Epidermal melanocyte (primary cell): ENCODE data around the gene JPH2.
A peak's percentile ranks its signal among the peaks of the same experiment; 100 is the strongest.
"Not testable (repeated sequence)": the region's sequence is repeated elsewhere in the genome, so short reads cannot be mapped to it uniquely, and the experiment has no call there.

Experiments
- DNase-seq: peaks from one replicate; pipeline ENCODE4 v3.0.0; 2011; ENCODE audit warnings: low spot score; ENCODE audit not compliant: insufficient read length

The JPH2 gene

DNA sequence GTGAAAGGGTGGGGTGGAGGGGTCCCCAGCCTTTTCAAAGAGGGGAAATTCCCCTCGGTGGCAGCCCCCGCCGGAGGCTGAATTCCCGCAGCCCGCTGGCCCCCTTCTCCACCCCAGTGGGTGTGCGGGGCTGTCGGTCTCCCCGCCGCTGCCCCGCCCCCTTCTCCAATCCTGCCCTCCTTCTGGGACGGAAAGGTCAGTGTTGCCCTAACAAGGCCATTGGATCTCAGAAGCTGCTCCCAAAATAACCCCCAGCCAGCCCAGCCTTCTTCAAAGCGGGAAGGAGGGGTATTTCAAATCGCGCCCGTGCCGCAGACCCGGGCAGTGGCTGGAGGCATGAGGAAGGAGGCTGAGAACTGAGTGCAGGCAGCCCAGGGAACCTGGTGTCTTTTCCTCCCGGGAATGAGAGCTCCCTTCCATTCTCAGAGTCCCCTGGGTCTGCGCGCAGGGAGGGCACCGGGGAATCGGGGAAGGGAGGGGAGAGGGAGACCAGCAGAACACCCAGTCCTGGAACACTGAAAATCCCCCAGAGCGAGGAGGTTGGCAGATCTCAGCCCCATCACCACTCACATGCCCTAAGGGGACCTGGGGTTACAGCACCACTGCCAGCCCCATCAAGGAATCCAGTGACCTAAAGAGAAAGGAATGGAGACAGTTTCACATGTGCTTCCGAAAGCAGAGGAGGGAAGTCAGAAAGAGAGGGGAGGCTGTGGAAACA is at the start of gene JPH2:
TSS of gene JPH2 (minus strand) at position 135 of the 718 bp plus-strand sequence. CDS start 483 bp downstream, outside the sequence.
- peak; percentile 72 for DNase-seq

DNA sequence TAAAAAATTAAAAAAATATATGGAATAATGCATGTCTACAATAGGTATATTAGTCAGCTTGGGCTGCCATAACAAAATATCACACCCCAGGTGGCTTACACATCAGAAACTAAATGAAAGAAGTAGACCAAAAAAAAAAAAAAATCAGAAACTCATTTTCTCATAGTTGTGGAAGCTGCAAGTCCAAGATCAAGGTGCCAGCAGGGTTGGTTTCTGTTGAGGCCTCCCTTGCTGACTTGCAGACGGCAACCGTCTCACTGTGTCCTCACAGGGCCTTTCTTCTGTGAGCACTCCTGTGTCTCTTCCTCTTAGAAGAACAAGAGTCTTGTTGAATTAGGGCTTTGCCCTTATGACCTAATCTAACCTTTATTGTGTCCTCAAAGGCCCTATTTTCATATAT is 48.7 kb upstream of the JPH2 start:
- DNase-seq, result no peak

DNA sequence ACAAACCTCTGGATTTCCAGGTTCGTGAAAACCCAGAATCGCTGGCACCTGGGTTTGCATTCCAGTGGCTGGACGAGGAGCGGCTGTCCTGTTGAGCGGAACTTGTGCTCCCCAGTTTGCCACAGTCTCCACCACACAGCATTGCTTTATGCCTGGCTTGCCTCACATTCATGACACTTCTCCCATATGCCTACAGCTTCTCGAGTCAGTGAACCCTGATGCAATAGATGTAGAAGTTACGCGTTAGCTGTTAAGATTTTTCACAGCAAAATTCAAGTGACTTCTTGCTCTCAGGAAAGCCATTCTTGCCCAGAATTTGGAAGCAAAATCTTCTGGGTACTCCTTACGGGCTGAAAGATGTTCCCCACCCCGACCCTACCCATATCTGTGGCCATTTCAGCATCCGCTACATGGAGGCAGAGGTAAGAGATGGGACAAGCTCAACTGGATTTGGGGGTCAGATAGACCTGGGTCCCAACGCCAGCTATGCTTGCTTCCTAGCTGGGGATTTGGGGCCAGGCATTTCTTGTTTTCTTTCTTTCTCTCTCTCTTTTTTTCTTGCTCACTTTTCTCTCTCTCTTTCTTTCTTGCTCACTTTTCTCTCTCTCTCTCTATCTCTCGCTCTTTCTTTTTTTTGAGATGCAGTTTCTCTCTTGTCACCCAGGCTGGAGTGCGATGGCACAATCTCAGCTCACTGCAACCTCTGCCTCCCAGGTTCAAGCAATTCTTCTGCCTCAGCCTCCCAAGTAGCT is 47.8 kb upstream of the JPH2 start:
- DNase-seq, result no peak

DNA sequence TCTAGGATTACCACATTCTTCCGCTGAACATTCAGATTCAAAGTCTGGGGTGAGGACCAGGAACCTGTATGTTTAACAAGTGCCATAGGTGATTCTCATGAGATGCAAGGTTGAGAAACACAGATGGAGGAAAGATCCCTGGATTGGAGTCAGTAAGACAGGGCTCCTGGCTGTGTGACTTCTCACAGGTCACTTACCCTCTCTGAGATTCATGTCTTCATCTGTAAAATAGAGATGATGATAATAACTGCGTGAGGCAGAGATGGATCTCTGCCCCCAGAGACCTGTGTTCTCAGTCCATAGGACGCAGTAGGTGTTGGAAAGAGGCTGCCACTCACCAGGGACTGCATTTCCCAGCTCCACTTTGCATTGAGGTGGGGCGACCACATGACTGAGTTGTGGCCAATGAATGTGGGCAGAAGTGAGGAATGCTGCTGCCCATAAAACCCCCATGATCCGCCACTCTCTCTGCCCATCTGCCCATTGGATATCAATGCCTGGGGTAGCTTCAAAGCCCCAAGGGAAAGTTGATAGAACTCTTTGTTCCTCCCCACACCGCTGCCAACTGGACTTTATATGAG is 46.5 kb upstream of the JPH2 start:
- no peak for DNase-seq

DNA sequence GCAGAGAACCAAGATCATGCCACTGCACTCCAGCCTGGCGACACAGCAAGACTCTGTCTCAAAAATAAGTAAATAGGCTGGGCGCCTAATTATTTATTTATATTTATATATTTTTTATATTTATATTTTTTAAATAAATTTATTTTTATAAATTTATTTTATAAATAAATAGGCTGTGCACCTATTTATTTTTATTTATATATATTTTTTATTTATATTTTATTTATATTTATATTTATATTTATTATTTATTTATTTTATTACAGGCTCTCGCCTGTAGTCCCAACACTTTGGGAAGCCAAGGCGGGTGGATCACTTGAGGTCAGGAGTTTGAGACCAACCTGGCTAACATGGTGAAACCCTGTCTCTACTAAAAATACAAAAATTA is 45.5 kb upstream of the JPH2 start:
- DNase-seq, result not testable (repeated sequence)

DNA sequence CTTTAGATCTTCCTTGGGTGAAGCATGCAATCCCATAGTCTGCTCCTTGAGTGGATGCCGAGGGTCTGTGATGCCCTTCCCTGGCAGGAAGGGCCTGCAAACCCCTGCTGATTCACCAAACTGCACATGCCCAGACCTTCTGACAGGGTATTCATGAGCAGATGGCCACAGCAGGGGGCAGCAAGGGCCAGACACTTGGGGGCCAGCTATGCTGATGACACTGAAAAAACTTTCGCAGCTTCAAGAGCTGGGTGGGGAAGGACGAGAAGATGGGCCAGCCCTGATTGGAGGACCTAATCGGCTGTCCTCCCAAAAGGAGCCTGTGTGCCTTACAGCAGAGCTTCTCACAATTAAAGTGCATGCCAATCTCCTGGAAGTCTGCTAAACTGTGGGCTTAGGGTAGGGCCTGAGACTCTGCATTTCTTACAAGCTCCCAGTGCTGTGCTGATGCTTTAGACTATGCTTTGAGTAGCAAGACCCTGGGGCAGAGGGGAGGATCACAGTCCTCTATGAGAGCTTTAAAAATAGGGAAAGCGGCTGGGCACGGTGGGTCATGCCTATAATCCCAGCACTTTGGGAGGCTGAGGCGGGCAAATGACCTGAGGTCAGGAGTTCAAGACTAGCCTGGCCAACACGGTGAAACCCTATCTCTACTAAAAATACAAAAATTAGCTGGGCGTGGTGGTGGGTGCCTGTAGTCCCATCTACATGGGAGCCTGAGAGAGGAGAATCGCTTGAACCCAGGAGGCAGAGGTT is 44.9 kb upstream of the JPH2 start:
- DNase-seq, result no peak

DNA sequence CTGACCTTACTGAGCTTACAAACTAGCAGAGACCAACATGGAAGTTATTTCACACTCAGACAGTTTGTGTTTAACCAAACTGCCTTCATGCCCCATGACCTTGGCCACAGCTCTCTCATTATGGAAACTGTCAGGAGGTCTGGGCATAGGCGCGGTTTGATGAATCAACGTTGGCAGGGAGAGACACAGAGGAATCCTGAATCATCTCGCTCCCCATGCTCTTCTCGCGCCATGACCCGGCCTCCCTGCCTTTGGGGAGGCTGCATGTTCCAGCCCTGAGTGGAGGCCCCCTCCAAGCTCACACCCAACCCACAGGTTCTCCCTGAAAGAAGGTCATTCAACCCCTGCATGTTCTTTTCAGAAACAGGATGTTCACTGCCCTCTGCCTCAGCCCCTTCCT is 44.2 kb upstream of the JPH2 start:
- no peak for DNase-seq

DNA sequence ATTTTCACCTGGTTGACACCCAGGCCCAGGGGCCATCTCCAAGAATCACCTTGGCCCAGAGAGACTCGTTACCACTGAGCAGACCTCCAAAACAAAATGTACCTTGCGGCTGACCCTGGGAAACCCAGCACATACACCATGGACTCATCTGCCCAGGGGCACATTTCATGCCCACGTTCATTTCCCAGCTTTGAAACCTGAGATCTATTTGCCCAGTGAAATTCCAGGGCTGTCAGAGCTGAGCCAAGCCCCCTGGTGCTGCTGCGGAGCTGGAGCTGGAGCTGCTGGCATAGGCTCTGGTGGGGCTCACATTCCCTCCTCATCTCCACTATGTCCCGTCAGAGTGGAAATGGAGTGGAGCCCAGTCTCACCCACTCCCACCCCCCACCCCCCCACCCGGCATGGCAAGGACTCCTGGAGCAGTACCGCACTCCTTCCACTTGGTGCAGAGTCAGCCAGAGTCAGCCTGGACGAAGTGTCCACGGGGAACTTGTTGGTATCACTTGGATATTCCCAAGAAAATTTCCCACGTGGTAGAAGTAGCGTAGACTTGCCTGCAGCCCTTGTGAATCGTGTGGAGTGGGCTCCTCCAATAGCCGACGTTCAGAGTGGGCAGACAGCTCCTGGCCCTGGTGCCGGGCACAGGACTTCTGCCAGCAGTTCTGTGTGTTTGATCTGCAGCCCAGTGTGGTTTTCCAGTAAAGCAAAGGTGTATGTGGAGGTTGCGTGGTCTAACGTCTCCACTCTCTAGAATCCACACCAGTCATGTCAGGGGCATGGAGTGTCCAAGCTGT is 41.7 kb upstream of the JPH2 start:
- no peak for DNase-seq

DNA sequence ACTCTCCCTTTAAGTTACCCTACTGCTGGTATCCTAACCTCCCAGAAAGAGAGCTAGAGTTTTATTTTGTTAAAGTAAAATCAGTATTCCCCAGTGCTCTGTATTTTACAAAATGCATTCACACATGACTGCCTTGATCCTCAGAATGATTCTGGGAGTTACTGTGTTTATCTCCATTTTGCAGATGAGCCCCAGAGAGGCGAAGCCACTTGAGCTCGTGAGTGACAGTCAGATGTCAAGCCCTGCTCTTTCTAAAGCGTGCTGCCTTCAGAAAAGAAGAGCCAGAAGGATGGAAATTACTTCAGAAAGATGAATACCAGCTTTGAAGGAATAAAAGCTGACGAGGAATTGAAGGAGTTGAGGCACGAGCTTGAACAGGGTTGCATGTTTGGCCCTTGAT is 37.6 kb upstream of the JPH2 start:
- no peak for DNase-seq

DNA sequence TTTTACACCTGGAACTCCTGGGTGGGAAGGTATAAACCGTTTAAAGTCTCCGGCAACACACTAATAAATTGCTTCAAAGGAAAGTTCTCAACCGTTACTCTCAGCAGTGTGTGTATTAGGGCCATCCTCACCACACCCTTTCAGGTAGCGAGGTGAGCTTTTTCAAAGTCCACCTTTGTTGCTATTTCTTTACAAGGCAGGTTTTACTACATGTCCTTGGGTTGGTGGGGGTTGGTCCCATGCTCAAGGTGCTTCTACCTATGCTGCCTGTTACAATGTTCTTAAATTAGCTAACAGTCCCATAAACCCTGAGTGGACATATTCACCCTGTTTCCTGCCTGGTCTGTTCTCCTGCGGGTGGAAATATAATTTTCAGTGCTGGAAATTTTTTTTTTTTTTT is 36.7 kb upstream of the JPH2 start:
- DNase-seq, result no peak

DNA sequence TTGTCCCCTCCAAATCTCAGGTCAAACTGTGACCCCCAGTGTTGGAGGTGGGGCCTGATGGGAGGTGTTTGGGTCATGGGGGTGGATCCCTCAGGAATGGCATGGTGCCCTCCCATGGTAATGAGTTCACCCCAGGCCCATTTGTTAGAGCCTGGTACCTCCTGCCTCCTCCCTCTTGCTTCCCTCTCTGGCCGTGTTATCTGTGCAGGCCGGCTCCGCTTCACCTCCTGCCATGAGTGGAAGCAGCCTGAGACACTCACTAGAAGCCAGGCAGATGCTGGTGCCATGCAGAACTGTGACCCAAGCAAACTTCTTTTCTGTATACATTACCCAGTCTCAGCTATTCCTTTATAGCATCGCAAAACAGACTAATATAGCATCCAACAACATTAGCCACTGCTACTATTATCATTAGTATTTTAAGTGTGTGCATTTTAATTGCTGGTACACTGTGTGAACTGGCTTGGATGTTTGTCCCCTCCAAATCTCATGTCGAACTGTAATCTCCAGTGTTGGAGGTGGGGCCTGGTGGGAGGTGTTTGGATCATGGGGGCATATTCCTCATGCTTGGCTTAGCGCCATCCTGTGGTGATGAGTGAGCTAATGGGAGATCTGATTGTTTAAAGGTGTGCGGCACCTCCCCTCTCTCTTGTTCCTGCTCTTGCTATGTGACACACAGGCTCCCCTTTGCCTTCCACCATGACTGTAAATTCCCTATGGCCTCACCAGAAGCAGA is 35.8 kb upstream of the JPH2 start:
- DNase-seq, result no peak

DNA sequence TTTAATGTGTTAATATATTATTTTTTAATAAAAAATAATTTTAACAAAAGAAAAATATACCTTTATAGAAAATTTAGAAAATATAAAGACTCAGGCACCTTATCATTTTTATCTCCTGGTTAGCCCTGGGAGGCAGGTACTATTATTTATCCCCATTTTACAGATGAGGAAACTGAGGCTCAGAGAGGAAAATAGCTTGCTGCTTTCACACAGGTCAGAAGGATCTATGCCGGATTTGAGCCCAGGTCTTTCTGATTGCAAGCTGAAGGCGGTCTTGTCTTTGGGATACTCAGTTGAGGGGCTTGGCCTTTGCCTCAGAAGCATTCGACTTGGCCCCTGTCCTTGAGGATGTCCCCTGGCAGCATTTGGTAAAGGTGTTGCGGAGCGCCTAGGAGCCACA is 35.0 kb upstream of the JPH2 start:
- DNase-seq, result no peak

DNA sequence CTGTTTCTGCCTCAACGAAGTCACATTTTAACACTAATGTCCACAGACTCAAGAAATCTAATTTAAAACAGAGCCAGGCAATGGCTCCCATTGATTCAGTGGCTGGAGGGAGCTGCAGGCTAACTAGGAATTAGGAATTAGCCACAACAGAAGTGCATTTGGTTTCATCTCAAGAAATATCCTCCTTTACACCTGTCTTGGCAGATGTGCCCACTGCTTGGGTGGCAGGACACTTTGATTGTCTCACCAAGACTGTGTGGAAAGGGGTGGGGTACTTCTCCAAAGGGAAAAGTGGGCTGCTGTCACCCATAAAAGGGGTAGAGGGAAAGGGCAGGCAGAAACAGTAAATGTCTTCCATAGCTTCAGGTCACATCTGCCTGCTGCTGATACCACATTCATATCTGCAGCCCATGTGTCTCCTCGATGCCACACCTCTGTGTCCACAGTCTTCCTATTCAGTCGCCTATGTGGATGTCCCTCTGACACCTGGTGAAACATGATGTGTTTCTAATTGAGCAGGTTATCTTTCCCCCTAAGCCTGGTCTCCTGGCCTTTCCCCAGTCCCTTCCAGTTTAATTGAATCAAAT is 34.5 kb upstream of the JPH2 start:
- no peak for DNase-seq

DNA sequence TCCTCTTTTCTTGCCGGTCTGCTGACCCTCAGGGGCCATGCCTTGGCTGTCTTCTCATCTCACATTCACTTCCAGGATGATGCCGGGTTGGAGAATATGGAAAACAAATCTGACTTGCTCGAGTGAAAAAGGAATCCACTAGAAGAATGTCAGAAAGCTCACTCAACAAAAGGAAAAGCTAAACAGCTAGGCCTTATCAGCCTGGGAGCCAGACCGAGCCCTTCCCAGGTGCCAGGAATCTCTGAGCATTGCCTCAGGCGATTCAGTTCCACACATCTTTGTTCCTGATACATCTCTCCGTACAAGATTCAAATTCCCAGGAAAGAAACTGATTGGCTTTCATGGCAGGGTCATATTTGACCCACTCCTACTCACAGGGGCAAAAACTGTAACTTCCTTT is 32.8 kb upstream of the JPH2 start:
- DNase-seq, result no peak

DNA sequence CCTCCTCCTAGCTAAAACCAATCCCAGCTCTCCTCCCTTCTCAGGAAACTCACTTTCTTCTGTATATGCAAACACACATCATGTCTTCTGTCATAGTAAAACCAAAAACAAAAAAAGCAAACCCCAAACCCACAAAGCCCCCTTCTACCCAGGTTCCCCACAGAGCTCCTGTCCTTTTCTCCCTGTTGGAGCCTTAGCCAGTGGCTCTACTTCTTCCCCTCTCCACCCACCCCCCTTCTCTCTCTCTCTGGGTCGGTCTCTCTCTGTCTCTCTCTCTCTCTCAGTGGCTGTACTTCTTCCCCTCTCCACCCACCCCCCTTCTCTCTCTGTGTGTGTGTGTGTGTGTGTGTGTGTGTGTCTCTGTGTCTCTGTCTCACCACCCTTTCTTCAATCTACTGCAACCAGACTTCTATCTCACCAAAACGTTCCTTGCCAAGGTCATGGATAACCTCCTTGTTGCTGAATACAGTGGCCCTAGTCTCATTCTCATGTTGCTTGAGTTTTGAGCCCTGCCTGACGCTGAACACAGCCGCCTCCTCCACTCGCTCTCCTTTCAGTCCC is 32.3 kb upstream of the JPH2 start:
- no peak for DNase-seq

DNA sequence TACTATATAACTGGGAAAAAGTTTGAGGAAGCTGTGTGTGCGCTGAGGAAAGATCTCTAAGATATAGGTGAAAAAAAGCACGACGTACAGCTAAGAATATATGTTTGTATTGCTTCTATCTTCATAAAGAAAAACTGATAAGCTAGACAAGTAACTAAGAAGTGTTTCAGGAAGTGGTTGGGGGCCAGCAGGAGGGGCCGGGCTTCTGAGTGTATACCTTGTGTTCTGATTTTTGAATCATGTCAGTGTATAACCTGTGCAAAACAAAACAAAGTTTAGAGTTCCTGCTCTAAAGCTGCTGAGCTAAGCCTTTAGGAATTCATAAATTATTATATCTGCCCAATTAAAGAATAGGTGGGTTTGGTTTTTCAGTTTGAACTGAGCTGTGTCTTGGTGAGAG is 31.5 kb upstream of the JPH2 start:
- DNase-seq, result no peak

DNA sequence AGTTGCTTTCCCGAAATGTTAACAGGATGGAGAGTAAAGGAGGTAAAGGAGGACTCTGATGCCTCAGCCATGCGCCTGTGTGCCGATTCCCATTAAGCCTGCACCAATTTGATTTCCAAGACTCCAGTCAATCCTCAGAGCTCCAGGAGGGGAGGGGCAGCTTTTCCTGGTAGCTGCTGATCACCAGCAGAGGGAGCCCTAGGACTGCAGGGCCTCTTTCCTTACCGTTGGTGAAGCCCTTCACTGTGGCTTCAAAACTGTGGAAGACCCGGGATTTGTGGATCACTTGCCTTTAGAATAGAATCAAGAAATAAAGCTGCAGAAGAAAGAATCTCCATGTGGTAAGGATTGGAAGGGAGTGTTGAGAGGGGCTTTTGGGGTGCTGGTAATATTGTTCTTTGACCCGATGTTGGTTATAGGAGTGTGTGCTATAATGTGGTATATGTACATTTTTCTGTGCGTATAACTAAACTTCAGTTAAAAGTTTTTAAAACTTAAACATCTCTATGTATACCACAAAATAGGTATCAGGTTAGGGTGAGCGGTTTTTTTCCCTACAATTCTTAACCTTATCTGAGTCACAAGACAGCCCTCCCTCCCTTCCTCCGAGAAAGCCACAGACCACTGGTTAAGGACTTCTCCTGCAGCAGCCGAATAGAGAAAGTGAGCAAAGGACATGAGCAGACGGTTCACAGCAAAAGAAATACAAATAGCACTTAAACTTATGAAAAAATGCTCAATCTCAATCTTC is 30.5 kb upstream of the JPH2 start:
- peak; percentile 45 for DNase-seq

DNA sequence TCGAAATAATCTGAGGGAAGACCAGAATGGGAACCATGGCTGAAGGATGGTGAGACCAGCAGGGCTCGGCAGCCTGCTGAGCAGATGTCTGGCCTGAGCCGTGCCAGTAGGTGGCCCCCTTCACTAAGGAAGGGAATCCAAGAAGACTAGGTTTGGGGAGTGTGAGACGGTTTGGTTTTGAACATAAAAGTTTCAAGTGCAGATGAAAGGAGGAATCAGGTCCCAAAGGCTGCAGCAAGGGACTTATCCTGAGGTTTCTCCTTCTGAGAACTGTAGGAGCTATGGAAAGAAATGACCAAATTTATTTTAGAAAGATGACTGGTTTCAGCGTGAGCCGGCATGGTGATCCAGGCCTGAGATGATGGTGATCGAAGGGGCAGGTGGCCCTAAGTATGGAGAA is 28.1 kb upstream of the JPH2 start:
- DNase-seq, result peak; percentile 29

DNA sequence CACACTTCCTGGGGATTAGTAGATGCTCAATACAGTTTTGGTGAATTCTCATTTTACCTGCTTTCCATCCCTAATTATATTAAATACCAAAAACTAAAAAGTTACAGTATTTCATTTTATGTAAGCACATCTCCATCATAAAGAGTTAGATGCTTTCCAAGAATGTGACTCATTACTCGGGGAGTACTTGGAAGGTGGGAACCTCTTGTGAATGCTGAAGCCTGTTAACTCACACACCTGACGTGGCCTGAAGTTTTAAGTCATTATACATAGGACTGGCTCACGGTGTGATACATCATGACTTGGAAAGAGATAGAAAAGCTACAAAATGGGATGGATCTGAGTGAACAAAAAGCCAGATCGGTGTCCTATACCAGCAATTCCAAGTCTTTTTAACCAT is 25.8 kb upstream of the JPH2 start:
- no peak for DNase-seq
